PC-9 (cell line): Measurements from ENCODE around the gene CCDC86.

Experiments used
- CTCF ChIP-seq: fragments of 200-600 bp; sonication (generic); conservative IDR thresholded peaks from 2 replicates; pipeline ENCODE4 v1.6.1; 2017; ENCODE audit warnings: mixed run types, antibody characterized with exemption, mild to moderate bottlenecking, moderate library complexity
- EZH2 ChIP-seq: fragments of 200-600 bp; sonication (generic); IDR thresholded peaks from 2 replicates; pipeline ENCODE4 v1.8.0; 2017; ENCODE audit warnings: antibody characterized with exemption, low read depth

GRCh38 chr11:60889869-60890311 is 48.0 kb downstream of the CCDC86 start:
- TF ChIP-seq CTCF (no peak), EZH2 (no peak)
